NCI-H128 (cell line): ENCODE measurements around the gene BCAS3.
"Not testable (repeated sequence)": the region's sequence is repeated elsewhere in the genome, so short reads cannot be mapped to it uniquely, and the experiment has no call there.

Experiments used
- DNase-seq: peaks from one replicate; lab custom pipeline; 2025; ENCODE audit not compliant: unreplicated experiment; lab: John Stamatoyannopoulos, UW

BCAS3 gene

GRCh38 chr17:60863892-60864707 is 186.4 kb downstream of the BCAS3 start:
- DNase-seq: no peak

- no peak for DNase-seq
Observed at GRCh38 chr17:60864708-60865005, 187.0 kb downstream of the BCAS3 start.

DNA sequence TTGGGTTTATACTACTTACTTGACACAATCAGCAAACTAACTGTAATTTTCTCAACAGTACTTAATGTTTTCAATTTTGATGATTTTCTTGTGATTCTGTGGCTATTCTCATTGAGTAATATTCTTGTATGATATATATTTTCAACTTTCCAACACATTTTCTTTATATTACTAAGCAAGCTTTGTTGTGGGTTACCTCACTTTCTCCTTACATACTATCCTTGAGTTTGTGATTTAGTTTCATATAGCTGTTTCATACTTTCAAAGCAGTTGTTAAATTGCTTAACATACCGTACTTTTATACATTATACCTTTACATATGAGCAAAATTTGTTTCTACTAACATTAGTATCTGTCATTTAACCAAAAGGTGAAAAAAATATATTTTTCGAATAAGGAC is 197.1 kb downstream of the BCAS3 start:
- DNase-seq: no peak

GRCh38 chr17:60886731-60887613 is 209.3 kb downstream of the BCAS3 start:
- DNase-seq: not testable (repeated sequence)

GRCh38 chr17:60887614-60888028 is 210.0 kb downstream of the BCAS3 start:
- no peak for DNase-seq

GRCh38 chr17:60888812-60889709 is 211.4 kb downstream of the BCAS3 start:
- DNase-seq: no peak

DNA sequence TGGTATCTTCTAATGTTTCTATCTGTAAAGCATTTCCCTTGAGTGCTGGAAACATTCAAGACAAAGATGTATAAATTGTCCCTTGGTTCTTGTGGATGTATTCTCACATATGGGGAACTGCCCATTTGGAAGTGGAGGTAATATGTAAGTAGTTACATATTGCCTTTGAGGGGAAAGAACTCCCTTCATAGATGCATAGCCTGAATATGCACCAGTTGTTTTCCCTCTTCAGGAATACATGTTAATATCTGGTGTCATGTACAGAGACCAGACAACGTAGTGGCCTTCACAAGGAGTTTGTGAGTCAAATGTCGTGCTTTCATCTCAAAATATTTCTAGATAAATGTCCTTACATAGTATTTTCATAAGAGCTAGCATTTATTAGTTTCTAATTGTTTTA is 213.5 kb downstream of the BCAS3 start:
- no peak for DNase-seq

GRCh38 chr17:60893475-60893874 is 215.8 kb downstream of the BCAS3 start:
- no peak for DNase-seq

DNA sequence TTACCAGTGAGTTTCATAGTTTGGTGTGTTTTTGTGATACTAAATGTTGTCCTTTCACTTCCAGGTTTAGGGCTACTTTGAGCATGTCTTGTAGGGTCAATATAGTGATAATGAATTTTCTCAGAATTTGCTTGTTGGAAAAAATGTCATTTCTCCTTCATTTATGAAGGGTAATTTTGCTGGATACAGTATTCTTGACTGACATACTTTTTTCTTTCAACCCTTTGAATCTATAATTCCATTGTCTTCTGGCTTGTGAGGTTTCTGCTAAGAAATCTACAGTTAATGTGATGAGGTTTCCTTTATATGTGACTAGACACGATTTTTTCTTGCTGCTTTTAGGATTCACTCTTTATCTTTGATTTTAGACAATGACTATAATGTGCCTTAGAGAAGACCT is 219.3 kb downstream of the BCAS3 start:
- DNase-seq: no peak

DNA sequence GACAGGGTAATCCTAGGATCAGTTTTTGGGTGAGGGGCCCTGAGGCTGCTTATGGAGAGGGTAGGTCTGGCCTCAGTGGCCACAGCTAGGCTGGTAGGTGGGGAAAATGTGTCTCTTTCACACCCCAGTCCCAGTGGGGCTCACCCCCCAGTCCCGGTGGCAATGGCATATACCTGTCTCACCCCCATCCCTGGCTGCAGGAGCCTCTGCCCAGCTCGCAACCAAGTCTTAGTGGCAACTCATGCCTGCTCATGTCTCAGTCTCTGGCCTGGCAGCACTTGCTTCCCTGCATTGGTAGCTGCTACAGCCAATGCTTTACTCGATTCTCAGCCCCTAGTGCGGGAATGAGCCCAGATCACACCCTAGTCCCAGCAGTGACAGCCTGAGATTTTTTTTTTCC is 221.5 kb downstream of the BCAS3 start:
- no peak for DNase-seq

GRCh38 chr17:60900688-60901087 is 223.0 kb downstream of the BCAS3 start:
- no peak for DNase-seq

DNA sequence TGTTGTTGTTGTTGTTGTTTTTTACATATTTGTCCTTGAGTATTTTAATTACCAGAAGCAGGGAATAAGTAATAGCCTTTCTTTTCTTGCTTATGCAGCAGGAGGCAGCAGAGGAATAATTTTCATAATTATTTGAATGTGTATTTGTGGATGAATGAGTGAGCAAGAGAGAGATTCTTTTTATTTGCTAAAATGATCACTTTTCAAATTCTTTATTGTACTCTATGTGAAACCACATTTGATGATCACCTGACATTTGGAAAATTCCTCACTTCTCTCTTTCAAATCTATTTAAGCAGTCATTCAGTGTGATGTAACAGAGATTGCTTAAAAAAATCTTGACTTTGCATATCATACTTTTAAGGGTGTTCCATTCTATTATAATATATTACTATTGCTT is 223.6 kb downstream of the BCAS3 start:
- no peak for DNase-seq

- DNase-seq: no peak
Observed at GRCh38 chr17:60901806-60902205, 224.2 kb downstream of the BCAS3 start.

DNA sequence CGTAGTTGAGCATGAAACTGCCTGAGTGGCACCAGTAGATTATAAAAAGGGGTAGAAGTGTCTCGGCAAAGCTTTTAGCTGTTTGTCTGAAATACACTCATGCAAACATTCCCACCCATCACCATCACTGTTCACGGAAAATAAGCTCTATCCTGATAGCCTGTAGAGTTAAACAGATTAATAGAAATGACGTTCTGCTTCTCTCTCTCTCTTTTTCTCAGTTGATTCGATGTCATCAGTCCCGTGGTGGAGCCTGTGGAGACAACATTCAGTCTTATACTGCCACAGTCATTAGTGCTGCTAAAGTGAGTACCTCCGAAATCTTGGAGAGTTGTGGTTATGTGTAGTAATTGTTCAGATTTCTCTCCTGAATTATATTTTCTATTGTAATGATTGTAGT is 224.7 kb downstream of the BCAS3 start:
- no peak for DNase-seq

GRCh38 chr17:60904582-60904981 is 226.9 kb downstream of the BCAS3 start:
- no peak for DNase-seq

GRCh38 chr17:60905709-60906108 is 228.1 kb downstream of the BCAS3 start:
- no peak for DNase-seq

- no peak for DNase-seq
Observed at GRCh38 chr17:60908324-60908723, 230.7 kb downstream of the BCAS3 start.

DNA sequence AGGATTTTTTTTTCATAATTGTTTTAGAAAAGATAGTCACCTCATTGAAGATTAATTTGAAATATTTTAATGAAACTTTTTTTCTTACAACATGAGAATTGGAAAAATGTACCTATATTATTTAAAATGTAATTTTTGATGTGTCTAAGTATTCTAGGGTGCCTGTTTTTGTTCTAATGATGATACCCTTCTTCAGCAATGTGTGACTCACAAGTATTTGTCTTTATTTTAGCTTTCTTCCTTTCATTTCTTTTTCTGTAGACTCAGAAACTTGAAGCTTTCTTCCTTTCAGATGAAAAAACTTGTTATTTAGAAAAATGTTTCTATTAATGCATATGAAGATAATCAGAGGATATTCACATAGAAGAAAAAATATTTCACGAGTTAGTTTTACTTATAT is 231.8 kb downstream of the BCAS3 start:
- DNase-seq: no peak

DNA sequence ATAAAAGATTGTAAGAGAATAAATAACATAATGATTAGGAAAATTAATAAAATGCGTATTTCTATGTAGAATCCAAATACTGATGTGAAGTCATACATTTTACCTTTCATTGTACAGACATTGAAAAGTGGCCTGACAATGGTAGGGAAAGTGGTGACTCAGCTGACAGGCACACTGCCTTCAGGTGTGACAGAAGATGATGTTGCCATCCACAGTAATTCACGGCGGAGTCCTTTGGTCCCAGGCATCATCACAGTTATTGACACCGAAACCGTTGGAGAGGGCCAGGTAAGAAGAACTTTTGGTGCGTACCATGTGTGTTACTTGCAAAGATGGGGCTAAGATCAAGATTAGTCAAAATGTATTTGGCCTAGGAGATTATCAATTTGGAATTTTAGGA is 232.8 kb downstream of the BCAS3 start:
- DNase-seq: no peak

- DNase-seq: no peak
Observed at GRCh38 chr17:60914078-60914477, 236.4 kb downstream of the BCAS3 start.

DNA sequence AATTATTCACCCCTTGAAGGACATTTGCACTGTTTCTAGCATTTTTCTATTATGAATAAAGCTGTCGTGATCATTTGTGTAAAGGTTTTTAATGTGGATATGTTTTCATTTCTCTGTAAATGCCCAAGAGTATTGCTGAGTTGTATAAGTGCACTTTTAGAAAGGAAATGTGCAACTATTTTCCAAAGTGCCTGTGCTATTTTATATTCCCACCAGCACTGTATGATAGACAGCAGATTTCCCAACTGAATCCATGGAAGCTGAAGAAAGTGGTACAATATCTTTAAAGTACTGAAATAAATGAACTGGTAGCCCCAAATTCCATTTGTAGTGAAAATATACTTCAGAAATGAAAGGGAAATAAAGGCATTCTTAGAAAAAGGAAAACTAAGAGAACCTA is 238.4 kb downstream of the BCAS3 start:
- DNase-seq: no peak
